Fibroblast of lung (primary cell): ENCODE data around the gene PRMT7.

ENCODE experiments used
- CTCF ChIP-seq, 2 donors: IDR thresholded peaks in 1 of 2; conservative IDR thresholded peaks in 1 of 2; 1 replicate in 1 of 2; 2 replicates in 1 of 2; pipeline ENCODE4 v1.5.1; 2011 to 2012; ENCODE audit warnings: low read length in 2 of 2, control low read depth in 1 of 2, inconsistent platforms in 1 of 2, low read depth in 1 of 2, mild to moderate bottlenecking in 1 of 2
- EZH2 ChIP-seq: IDR thresholded peaks from 2 replicates; pipeline ENCODE4 v1.5.1; 2012; ENCODE audit warnings: low read length, control low read depth, mild to moderate bottlenecking; ENCODE audit errors: missing control alignments

- TF ChIP-seq CTCF (conservative IDR thresholded peaks at IDR 0.05 in 1 of 2, IDR thresholded peaks at IDR 0.05 in 1 of 2; ENCODE audit: low read depth in 1 of 2, low read length in 2 of 2) (no peak), EZH2 (no peak)
These were observed 28.4 kb downstream of the PRMT7 start for GRCh38 chr16:68339214-68339613.
